22Rv1 (cell line): ENCODE results near the gene DKK2.
A peak's percentile ranks its signal among the peaks of the same experiment; 100 is the strongest.

Experiments used
- ZFX ChIP-seq: fragments of 450-650 bp; IDR thresholded peaks from 2 replicates; pipeline ENCODE4 v1.6.1; 2017; ENCODE audit warnings: antibody characterized with exemption, borderline replicate concordance
- TF ChIP-seq, protein P1 (sequence below): fragments of 450-650 bp; IDR thresholded peaks from 2 replicates; pipeline ENCODE4 v1.5.1; 2017; ENCODE audit warnings: mild to moderate bottlenecking

GRCh38 chr4:107050525-107051135, 14.5 kb upstream of the DKK2 start:
- TF ChIP-seq, protein P1, sequence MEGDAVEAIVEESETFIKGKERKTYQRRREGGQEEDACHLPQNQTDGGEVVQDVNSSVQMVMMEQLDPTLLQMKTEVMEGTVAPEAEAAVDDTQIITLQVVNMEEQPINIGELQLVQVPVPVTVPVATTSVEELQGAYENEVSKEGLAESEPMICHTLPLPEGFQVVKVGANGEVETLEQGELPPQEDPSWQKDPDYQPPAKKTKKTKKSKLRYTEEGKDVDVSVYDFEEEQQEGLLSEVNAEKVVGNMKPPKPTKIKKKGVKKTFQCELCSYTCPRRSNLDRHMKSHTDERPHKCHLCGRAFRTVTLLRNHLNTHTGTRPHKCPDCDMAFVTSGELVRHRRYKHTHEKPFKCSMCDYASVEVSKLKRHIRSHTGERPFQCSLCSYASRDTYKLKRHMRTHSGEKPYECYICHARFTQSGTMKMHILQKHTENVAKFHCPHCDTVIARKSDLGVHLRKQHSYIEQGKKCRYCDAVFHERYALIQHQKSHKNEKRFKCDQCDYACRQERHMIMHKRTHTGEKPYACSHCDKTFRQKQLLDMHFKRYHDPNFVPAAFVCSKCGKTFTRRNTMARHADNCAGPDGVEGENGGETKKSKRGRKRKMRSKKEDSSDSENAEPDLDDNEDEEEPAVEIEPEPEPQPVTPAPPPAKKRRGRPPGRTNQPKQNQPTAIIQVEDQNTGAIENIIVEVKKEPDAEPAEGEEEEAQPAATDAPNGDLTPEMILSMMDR: peak; percentile 79
- TF ChIP-seq ZFX: no peak
